ENCODE data around the gene STXBP1. TPM values are rescaled to one million over a fixed set of nuclear protein-coding genes. Genes with fewer than 3 reads are reported as not detected.

Gene STXBP1
- total RNA-seq, 2 experiments from 2014 or later = 17.4 to 17.8 TPM

DNA sequence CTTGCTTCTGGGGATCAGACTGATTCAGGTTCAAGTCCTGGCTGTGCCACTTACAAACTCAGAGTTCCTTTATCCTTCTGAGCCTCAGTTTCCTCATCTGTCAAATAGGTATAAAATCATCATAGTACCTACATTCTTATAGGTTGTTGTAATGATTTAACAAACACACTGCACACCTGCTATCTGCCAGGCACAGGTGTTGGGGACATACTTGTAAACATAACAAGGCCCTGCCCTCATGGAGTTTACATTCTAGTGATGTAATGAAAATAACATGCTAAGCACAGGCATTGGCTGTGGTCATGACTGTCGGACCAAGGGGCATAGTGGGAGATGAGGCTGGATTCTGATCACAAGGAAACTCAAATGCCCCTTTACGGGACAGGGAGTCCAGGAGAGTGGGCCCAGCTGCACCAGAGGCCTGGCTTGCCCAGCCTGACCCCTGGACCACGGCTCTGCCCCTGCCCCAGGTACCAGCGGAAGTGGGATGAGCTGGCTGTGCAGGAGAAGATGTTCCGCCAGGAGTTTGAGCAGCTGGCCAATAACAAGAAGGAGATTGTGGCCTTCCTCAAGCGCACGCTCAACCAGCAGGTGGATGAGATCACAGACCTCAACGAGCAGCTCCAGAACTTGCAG is 97.0 kb downstream of the STXBP1 start:
- no peaks in the 10 kb centered on the region for H3K27me3 Mint-ChIP-seq (ENCODE audit: low read depth)
- H3K4me1 Mint-ChIP-seq (ENCODE audit: low read depth) = peaks cover 26% of the 10 kb centered on the region
- intact Hi-C loops (cut with micrococcal nuclease) = no loop called here
- H3K9me3 Mint-ChIP-seq = no peaks in the 10 kb centered on the region
- DNase-seq = no peak
- no peak overlapping the region for H3K27ac Mint-ChIP-seq
- no peaks in the 10 kb centered on the region for H3K36me3 Mint-ChIP-seq (ENCODE audit: low read depth)
- CTCF ChIA-PET = interaction anchor here (1.9 kb wide), 1 partner anchor 26 kb away, joined by 9 read pairs; the partner anchor contains the start of gene TOR2A
- H3K4me3 Mint-ChIP-seq = no peak overlapping the region

DNA sequence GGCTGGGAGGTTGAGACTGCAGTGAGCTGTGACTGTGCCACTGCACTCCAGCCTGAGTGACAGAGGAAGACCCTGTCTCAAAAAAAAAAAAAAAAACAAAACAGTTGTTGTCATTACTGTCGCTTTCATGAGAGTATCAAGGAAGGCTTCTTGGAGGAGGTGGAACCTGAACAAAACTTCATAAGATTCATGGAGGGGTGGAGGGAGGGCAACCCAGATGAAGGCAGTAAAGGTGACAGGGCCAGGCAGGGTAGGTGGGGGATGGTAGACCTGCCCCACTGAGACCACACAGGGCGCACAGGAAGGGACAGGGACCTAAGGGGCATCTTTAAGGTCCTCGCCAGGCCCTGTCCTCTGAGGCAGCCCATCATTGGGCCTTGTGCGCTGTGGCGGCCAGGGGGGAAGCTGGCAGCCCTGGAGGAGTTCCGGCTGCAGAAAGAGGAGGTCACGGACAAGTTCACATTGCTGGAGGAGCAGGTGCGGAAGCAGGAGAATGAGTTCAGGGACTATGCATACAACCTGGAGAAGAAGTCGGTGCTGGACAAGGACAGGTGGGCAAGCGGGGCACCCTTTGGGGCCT is 98.2 kb downstream of the STXBP1 start:
- Mint-ChIP-seq H3K4me1 (ENCODE audit: low read depth) (peaks cover 30% of the 10 kb centered on the region), H3K27me3 (ENCODE audit: low read depth) (no peaks in the 10 kb centered on the region), H3K9me3 (no peaks in the 10 kb centered on the region), H3K27ac (no peak overlapping the region), H3K36me3 (ENCODE audit: low read depth) (no peaks in the 10 kb centered on the region), H3K4me3 (no peak overlapping the region)
- CTCF ChIA-PET = interaction anchor here (1.9 kb wide), 1 partner anchor 25 kb away, joined by 9 read pairs; the partner anchor contains the start of gene TOR2A
- no peak for DNase-seq
- intact Hi-C loops (cut with micrococcal nuclease) = no loop called here

DNA sequence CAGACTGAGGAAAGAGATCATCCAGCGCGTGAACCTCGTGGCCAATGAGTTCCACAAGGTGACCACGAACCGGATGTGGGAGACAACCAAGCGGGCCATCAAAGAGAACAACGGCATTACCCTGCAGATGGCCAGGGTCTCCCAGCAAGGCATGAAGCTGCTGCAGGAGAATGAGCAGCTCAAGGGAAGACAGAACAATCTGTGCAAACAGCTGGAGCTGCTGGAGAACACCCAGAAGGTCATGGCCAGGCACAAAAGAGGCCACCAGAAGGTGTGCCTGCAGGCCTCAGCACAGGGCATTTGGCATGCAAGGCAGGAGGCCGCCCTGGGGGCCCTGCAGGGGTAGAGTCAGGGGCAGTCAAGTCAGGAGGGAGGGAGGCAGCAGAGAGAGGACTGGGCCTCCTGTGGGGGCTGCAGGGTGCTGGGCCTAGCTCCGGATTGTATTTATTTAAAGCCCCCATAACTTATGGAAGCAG is 99.2 kb downstream of the STXBP1 start:
- Mint-ChIP-seq H3K4me3 (no peak overlapping the region), H3K4me1 (ENCODE audit: low read depth) (peaks cover 35% of the 10 kb centered on the region), H3K27ac (no peak overlapping the region), H3K36me3 (ENCODE audit: low read depth) (peaks cover 2% of the 10 kb centered on the region), H3K9me3 (no peaks in the 10 kb centered on the region), H3K27me3 (ENCODE audit: low read depth) (no peaks in the 10 kb centered on the region)
- intact Hi-C loops (cut with micrococcal nuclease) = no loop called here
- CTCF ChIA-PET = interaction anchor here (0.6 kb wide), 1 partner anchor 463 kb away, joined by 3 read pairs; no protein-coding TSS in a partner anchor
- DNase-seq = no peak

DNA sequence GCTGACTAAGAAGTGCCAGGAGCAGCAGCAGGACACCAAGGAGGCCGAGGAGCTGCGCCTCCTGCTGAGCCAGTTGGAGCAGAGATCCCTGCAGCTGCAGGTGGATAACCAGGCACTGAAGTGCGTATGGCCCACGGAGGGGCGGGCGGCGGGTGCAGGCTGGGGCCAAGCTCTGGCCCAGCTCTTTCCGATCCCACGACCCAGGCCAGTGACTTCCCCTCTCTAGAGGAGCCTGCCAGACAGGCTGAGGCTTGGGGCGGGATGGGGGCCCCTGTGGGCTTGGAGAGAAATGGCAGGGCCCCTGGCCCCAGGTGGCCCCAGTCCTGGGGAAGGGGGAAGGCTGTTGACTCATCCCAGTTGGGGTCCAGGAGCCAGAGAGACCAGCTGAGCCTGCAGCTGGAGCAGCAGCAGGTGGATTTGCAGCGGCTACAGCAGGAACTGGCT is 99.8 kb downstream of the STXBP1 start:
- Mint-ChIP-seq H3K4me1 (ENCODE audit: low read depth) (peaks cover 36% of the 10 kb centered on the region), H3K36me3 (ENCODE audit: low read depth) (peaks cover 2% of the 10 kb centered on the region), H3K27me3 (ENCODE audit: low read depth) (no peaks in the 10 kb centered on the region), H3K9me3 (no peaks in the 10 kb centered on the region), H3K4me3 (no peak overlapping the region), H3K27ac (no peak overlapping the region)
- DNase-seq = no peak
- intact Hi-C loops (cut with micrococcal nuclease) = no loop called here
- CTCF ChIA-PET = interaction anchor here (0.6 kb wide), 1 partner anchor 462 kb away, joined by 3 read pairs; no protein-coding TSS in a partner anchor

DNA sequence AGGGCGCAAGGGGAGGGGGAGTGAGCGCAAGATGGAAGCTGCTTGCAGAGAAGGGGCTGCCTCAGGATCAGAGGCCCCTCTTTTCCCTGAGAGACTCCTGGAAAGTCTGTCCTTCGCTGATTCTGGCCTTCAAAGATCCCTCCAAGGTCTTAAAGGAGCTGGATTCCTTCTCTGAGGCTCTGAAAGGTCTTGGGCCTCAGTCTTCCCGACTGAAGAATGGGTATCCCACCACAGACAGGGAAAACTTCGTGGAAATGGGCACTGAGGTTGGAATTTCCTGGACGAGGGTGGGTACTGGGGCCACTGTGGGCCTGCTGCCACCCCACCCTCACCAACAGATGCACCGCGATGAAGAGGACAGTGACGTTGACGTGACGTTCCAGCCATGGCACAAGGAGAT is 100.3 kb downstream of the STXBP1 start:
- no peaks in the 10 kb centered on the region for H3K9me3 Mint-ChIP-seq
- H3K27ac Mint-ChIP-seq = no peak overlapping the region
- no peaks in the 10 kb centered on the region for H3K27me3 Mint-ChIP-seq (ENCODE audit: low read depth)
- intact Hi-C loops (cut with micrococcal nuclease) = no loop called here
- no peak overlapping the region for H3K4me3 Mint-ChIP-seq
- CTCF ChIA-PET = no interaction called here
- H3K36me3 Mint-ChIP-seq (ENCODE audit: low read depth) = peaks cover 2% of the 10 kb centered on the region
- no peak for DNase-seq
- H3K4me1 Mint-ChIP-seq (ENCODE audit: low read depth) = peaks cover 32% of the 10 kb centered on the region

DNA sequence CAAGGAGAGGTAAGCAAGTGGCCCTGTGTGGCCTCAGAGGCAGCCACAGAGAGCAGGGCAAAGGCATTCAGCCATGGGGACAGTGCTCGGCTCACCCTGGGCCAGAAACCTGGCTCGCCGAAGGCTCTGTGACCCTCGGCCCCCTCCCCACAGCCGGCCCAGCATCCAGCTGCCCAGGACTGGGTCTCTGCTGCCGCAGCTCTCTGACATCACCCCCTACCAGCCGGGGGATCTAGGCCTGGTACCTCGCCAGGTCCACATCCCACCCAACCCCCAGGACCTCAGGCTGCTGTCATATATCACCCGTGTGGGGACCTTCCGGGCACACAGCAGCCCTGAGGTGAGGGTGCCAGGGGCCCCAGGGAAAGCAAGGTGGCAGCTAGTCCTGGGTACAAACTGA is 100.8 kb downstream of the STXBP1 start:
- no peaks in the 10 kb centered on the region for H3K9me3 Mint-ChIP-seq
- H3K36me3 Mint-ChIP-seq (ENCODE audit: low read depth) = peaks cover 2% of the 10 kb centered on the region
- no peak overlapping the region for H3K4me3 Mint-ChIP-seq
- peaks cover 28% of the 10 kb centered on the region for H3K4me1 Mint-ChIP-seq (ENCODE audit: low read depth)
- no peak for DNase-seq
- CTCF ChIA-PET = no interaction called here
- intact Hi-C loops (cut with micrococcal nuclease) = no loop called here
- no peak overlapping the region for H3K27ac Mint-ChIP-seq
- H3K27me3 Mint-ChIP-seq (ENCODE audit: low read depth) = no peaks in the 10 kb centered on the region

DNA sequence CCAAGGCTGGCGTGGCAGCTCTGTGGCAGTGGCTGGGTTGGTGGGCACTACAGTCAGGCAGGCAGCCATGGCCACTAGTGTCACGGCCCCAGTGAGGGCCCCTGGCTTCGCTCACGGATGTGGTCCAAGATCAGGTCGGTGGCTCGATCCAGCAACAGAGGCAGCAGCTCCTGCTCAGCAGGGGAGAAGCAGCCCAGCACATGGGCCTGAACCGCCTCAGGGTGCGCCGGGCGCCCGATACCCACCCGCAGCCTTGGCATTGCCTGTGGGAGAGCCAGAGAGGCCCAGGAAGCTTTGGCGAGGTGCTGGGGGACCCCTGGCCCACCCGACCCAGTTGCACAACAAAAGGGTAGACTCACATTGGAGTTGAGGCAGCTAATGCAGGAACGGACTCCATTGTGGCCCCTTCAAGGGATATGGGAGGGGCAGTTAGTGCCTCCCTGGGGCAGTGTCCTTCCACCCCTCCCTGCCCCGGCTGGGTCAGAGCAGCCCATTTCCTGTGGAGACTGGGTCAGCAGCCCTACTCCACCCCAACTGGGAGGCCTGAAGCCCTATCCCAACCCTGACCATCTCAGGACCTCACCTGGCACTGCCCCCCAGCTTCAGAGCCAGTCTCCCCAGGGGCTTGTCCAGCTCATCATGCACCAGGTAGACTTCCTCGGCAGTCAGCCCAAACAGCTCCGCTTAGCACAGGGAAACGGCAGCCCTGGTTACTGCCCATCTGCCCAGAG is 102.1 kb downstream of the STXBP1 start:
- Mint-ChIP-seq H3K27ac (no peak overlapping the region), H3K4me1 (ENCODE audit: low read depth) (peaks cover 30% of the 10 kb centered on the region), H3K4me3 (peak overlapping the region; percentile 73), H3K9me3 (no peaks in the 10 kb centered on the region), H3K36me3 (ENCODE audit: low read depth) (peaks cover 2% of the 10 kb centered on the region), H3K27me3 (ENCODE audit: low read depth) (no peaks in the 10 kb centered on the region)
- CTCF ChIA-PET = interaction anchor here (0.7 to 2.9 kb wide), 4 partner anchors 20 to 207 kb away, joined by 3 to 14 read pairs (median 4); partner anchors contain the start of gene TOR2A
- intact Hi-C loops (cut with micrococcal nuclease) = no loop called here
- no peak for DNase-seq

DNA sequence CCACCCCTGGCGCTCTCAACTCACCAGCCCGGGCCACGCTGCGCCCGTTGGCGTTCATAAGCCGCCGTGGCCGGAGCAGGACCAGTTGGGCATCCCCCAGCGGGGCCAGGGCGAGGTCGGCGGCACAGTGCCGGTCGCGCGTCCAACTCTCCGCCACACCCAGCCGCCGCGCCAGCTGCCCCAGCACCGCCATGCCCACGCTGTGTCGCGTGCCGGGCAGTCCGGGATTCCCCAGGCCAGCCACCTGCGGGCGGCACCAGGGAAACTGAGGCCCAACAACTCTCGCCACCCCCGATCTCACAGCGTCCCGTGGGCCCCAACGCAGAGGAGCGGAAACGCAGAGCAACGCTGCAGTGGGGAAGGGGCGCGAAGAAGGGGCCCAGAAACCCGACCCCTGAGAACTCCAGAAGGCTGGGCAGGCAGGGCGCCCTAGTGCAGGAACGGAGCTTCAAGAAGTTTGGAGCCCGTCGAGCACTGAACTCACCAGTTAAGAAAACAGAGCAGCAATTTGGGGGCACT is 102.9 kb downstream of the STXBP1 start:
- peak; percentile 25 for DNase-seq
- CTCF ChIA-PET = interaction anchor here (1.0 to 2.9 kb wide), 4 partner anchors 20 to 155 kb away, joined by 3 to 14 read pairs (median 7); partner anchors contain the start of gene TOR2A
- peak overlapping the region; percentile 97 for H3K4me3 Mint-ChIP-seq
- H3K36me3 Mint-ChIP-seq (ENCODE audit: low read depth) = peaks cover 2% of the 10 kb centered on the region
- intact Hi-C loops (cut with micrococcal nuclease) = loop anchor here (1.0 to 5.0 kb wide), 3 partner anchors 16 to 103 kb away; partner anchors contain the start of genes STXBP1 and TOR2A
- no peaks in the 10 kb centered on the region for H3K27me3 Mint-ChIP-seq (ENCODE audit: low read depth)
- peak overlapping the region; percentile 84 for H3K27ac Mint-ChIP-seq
- H3K4me1 Mint-ChIP-seq (ENCODE audit: low read depth) = peaks cover 37% of the 10 kb centered on the region
- H3K9me3 Mint-ChIP-seq = no peaks in the 10 kb centered on the region

DNA sequence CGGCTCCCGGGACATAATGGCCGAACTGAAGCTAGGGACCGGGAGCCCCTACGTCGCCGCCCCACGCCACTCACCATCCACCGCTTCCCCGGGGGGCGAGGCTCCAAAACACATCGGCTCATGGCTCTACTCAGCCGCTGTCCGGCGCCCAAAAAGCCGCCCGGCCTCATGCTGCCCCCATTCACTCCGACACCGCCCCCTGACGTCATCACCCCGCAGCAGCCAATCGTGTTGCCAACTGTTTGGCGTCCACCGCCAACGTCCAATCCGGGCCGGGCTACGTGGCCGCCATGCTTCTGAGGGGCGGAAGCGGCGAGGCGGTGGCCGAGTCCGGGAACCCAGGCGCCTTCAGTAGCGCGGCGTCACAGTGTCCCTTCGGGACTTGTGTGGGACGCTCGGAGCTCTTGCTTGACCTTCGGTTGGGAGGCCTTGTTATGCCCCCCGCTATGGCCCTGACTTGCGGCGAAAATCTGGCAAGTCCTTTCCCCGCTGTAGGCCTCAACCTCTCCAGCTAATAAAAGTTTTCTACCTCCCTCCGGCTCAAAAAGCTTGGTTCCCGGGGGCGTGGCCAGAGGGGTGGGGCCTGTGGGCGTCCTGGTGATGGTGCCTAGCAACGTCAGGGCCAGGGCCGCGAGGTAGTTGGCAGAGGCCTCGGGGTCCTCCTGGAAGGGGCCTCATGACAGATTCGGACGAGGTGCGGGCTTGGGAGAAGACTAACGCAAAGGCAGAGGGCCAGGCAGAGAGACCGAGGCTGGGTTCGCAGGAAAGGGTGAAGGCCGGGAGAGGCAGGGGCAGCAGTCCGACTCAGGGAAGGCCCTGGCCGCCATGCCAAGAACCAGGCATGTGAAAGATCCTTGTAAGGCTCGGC is 103.6 kb downstream of the STXBP1 start, which contains the start of the genes PTRH1 and TTC16:
PTRH1 (minus strand) TSS at position 194 of the 868 bp plus-strand sequence; CDS start at position 170, 24 bp downstream.
TTC16 (plus strand) TSS at position 610 of the 868 bp plus-strand sequence; CDS start at position 677, 67 bp downstream.
- intact Hi-C loops (cut with micrococcal nuclease) = loop anchor here (1.0 to 5.0 kb wide), 3 partner anchors 16 to 103 kb away; partner anchors contain the start of genes STXBP1 and TOR2A
- CTCF ChIA-PET = interaction anchor here (0.6 to 2.9 kb wide), 3 partner anchors 19 to 154 kb away, joined by 3 to 14 read pairs (median 10); partner anchors contain the start of gene TOR2A
- peak within 1 kb of the TSS; percentile 84 for H3K27ac Mint-ChIP-seq

DNA sequence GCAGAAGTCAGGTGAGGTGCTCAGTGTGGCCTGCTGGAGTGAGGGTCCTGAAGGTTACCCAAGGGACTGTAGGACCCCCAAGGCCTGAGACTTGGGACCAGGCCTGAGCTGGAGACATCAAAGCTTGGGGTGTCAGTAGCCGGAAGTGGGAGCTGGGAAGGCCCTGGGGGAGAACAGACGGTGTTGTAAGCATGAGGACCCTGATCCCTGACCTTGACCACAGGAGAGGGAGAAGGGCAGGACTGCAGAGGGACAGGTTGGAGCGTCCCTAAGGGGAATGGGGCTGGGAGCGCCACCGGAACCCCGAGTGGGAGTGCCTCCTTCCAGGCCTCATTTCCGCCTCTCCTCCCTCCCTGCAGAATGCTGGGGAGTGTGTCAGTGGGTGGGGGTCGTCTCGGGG is 104.3 kb downstream of the STXBP1 start:
- Mint-ChIP-seq H3K27me3 (ENCODE audit: low read depth) (no peaks in the 10 kb centered on the region), H3K9me3 (no peaks in the 10 kb centered on the region), H3K36me3 (ENCODE audit: low read depth) (peaks cover 2% of the 10 kb centered on the region), H3K27ac (peak overlapping the region; percentile 84), H3K4me1 (ENCODE audit: low read depth) (peaks cover 39% of the 10 kb centered on the region), H3K4me3 (peak overlapping the region; percentile 97)
- CTCF ChIA-PET = interaction anchor here (0.6 to 2.9 kb wide), 3 partner anchors 18 to 153 kb away, joined by 3 to 14 read pairs (median 10); partner anchors contain the start of gene TOR2A
- intact Hi-C loops (cut with micrococcal nuclease) = loop anchor here (5.0 kb wide), 1 partner anchor 104 kb away; the partner anchor contains the start of gene STXBP1
- DNase-seq = no peak

More for the DNA sequence above, 103.6 kb downstream of the STXBP1 start, which contains the start of the genes PTRH1 and TTC16:
- peaks cover 2% of the 10 kb centered on the region for H3K36me3 Mint-ChIP-seq (ENCODE audit: low read depth)
- DNase-seq = peak; percentile 98
- no peaks in the 10 kb centered on the region for H3K9me3 Mint-ChIP-seq
- H3K4me3 Mint-ChIP-seq = peak within 1 kb of the TSS; percentile 97
- no peaks in the 10 kb centered on the region for H3K27me3 Mint-ChIP-seq (ENCODE audit: low read depth)
- peaks cover 41% of the 10 kb centered on the region for H3K4me1 Mint-ChIP-seq (ENCODE audit: low read depth)

DNA sequence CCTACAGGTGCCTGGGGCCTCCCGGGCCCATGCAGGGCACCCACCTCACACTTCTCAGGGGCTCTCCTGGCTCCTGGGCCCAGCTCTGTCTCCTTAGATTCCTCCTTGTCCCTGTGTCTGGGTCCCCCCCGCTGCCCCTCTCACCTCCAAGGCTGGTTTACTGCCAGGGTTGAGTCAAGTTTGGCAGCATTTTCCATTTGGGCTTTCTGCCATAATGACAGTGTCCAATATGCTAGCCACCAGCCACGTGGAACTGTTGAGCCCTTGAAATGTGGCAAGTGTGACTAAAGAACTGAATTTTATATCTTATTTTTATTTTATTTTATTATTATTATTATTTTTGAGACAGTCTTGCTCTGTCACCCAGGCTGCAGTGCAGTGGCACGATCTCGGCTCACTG is 105.7 kb downstream of the STXBP1 start:
- Mint-ChIP-seq H3K27me3 (ENCODE audit: low read depth) (no peaks in the 10 kb centered on the region), H3K27ac (no peak overlapping the region), H3K9me3 (no peaks in the 10 kb centered on the region), H3K4me3 (no peak overlapping the region), H3K4me1 (ENCODE audit: low read depth) (peaks cover 34% of the 10 kb centered on the region), H3K36me3 (ENCODE audit: low read depth) (peaks cover 2% of the 10 kb centered on the region)
- intact Hi-C loops (cut with micrococcal nuclease) = loop anchor here (5.0 kb wide), 1 partner anchor 105 kb away; the partner anchor contains the start of gene STXBP1
- no peak for DNase-seq
- CTCF ChIA-PET = interaction anchor here (0.6 to 0.7 kb wide), 2 partner anchors 61 to 73 kb away, joined by 3 to 6 read pairs; no protein-coding TSS in a partner anchor

Measured in activated naive CD4-positive, alpha-beta T cell treated with anti-CD3 and anti-CD28 coated beads for 36 hours (primary cell).